ENCODE data around the gene TAF11L10.
"Not testable (repeated sequence)": the region's sequence is repeated elsewhere in the genome, so short reads cannot be mapped to it uniquely, and the experiment has no call there.

Gene TAF11L10

GRCh38 chr5:17597728-17598127, at the start of gene TAF11L10:
TAF11L10 (minus strand) TSS chr5:17597828.
- H3K27me3 ChIP-seq (ENCODE audit: control insufficient read depth in 1 of 2, insufficient read depth in 2 of 2, low read length in 2 of 2); H3K36me3 ChIP-seq (ENCODE audit: insufficient read depth, low read length); H3K4me1 ChIP-seq (ENCODE audit: insufficient read depth, low read length); H3K9ac ChIP-seq (ENCODE audit: low read length); H3K9me3 ChIP-seq (ENCODE audit: low read length); H3K4me3 ChIP-seq (ENCODE audit: low read depth in 1 of 2, low read length in 2 of 2); H3K27ac ChIP-seq (ENCODE audit: low read depth, low read length): not testable (repeated sequence)

- Histone ChIP-seq H3K4me1 (ENCODE audit: insufficient read depth, low read length) (no peaks in the 10 kb centered on the region), H3K9ac (ENCODE audit: low read length) (no peak within 1 kb of the TSS), H3K27me3 (ENCODE audit: control insufficient read depth in 1 of 2, insufficient read depth in 2 of 2, low read length in 2 of 2) (no peaks in the 10 kb centered on the region), H3K9me3 (ENCODE audit: low read length) (no peaks in the 10 kb centered on the region), H3K4me3 (ENCODE audit: low read depth in 1 of 2, low read length in 2 of 2) (no peak within 1 kb of the TSS), H3K36me3 (ENCODE audit: insufficient read depth, low read length) (no peaks in the 10 kb centered on the region), H3K27ac (ENCODE audit: low read depth, low read length) (no peak within 1 kb of the TSS)
Measured at GRCh38 chr5:17634160-17634559, 36.5 kb upstream of the TAF11L10 start, which contains the start of gene TAF11L14. TAF11L14 (plus strand) TSS chr5:17634460.

DNA sequence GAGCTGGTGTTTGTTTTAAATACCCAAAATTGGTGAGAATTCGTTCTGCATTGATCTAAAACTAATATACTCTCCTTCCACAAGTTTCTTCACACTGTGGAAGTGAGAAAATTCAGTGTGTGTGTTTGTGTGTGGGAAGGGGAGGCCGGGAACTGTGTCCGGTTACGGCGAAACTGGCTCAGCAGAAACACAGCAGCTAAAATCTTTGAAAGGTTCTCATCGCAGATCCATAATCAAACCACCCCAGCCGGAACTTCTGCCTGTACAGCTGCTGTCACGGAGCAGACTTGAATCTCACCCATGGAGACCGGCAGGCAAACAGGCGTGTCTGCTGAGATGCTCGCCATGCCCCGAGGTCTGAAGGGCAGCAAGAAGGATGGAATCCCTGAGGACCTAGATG, 34.2 kb upstream of the TAF11L10 start, which contains the start of gene TAF11L13:
Gene TAF11L13, plus strand, starts transcription at position 301 of the 400 bp plus-strand sequence.
- H3K4me1 ChIP-seq (ENCODE audit: insufficient read depth, low read length); H3K27ac ChIP-seq (ENCODE audit: low read depth, low read length); H3K4me3 ChIP-seq (ENCODE audit: low read depth in 1 of 2, low read length in 2 of 2): not testable (repeated sequence)

DNA sequence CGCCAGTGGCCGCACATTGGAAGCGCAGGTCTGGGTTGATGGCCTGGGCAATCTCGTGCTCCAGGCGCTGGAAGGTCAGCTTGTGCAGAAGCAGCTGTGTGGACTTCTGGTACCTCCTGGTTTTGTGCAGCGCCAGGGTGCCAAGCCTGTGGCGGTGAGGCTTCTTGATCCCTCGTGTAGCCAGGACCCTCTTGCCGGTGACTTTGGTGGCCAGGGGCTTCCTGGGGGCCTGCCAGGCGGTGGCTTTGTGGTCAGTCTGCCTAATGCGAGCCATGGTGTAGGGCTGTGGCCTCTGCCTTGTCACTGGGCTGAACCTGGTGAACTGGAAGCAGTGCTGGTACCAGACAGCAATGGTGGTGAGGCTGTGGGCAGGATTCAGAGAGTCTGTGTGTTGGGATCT, 28.1 kb upstream of the TAF11L10 start:
- Histone ChIP-seq H3K27ac (ENCODE audit: low read depth, low read length) (no peak overlapping the region), H3K36me3 (ENCODE audit: insufficient read depth, low read length) (no peaks in the 10 kb centered on the region), H3K4me3 (ENCODE audit: low read depth in 1 of 2, low read length in 2 of 2) (no peak overlapping the region), H3K9me3 (ENCODE audit: low read length) (no peaks in the 10 kb centered on the region), H3K9ac (ENCODE audit: low read length) (no peak overlapping the region), H3K27me3 (ENCODE audit: control insufficient read depth in 1 of 2, insufficient read depth in 2 of 2, low read length in 2 of 2) (no peaks in the 10 kb centered on the region), H3K4me1 (ENCODE audit: insufficient read depth, low read length) (no peaks in the 10 kb centered on the region)

More for the DNA sequence above, 34.2 kb upstream of the TAF11L10 start, which contains the start of gene TAF11L13:
- H3K9me3 ChIP-seq (ENCODE audit: low read length); H3K36me3 ChIP-seq (ENCODE audit: insufficient read depth, low read length); H3K27me3 ChIP-seq (ENCODE audit: control insufficient read depth in 1 of 2, insufficient read depth in 2 of 2, low read length in 2 of 2); H3K9ac ChIP-seq (ENCODE audit: low read length): not testable (repeated sequence)

- Histone ChIP-seq H3K9ac (ENCODE audit: low read length) (no peak overlapping the region), H3K4me3 (ENCODE audit: low read depth in 1 of 2, low read length in 2 of 2) (no peak overlapping the region), H3K27ac (ENCODE audit: low read depth, low read length) (no peak overlapping the region), H3K36me3 (ENCODE audit: insufficient read depth, low read length) (no peaks in the 10 kb centered on the region), H3K27me3 (ENCODE audit: control insufficient read depth in 1 of 2, insufficient read depth in 2 of 2, low read length in 2 of 2) (no peaks in the 10 kb centered on the region), H3K9me3 (ENCODE audit: low read length) (no peaks in the 10 kb centered on the region), H3K4me1 (ENCODE audit: insufficient read depth, low read length) (no peaks in the 10 kb centered on the region)
Measured at GRCh38 chr5:17620627-17621026, 23.0 kb upstream of the TAF11L10 start.

DNA sequence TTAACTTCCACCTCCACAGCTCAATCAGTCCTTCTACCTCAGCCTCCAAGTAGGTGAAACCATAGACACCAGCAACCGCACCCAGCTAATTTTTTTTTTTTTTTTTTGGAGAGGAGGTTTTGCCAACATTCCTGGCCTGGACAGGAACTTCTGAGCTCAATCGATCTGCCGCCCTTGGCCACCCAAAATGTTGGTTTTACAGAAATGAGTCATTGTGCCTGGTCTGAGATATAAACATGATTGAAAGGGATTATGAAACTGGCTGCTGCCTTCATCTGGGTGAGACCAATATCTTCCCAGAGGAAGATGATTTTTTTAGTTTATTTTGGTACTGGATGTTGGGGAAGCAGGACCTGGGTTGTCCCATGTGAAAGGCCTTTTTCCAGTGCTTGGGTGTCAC, 21.7 kb upstream of the TAF11L10 start:
- Histone ChIP-seq H3K4me1 (ENCODE audit: insufficient read depth, low read length) (no peaks in the 10 kb centered on the region), H3K27me3 (ENCODE audit: control insufficient read depth in 1 of 2, insufficient read depth in 2 of 2, low read length in 2 of 2) (no peaks in the 10 kb centered on the region), H3K27ac (ENCODE audit: low read depth, low read length) (no peak overlapping the region), H3K36me3 (ENCODE audit: insufficient read depth, low read length) (no peaks in the 10 kb centered on the region), H3K4me3 (ENCODE audit: low read depth in 1 of 2, low read length in 2 of 2) (no peak overlapping the region), H3K9me3 (ENCODE audit: low read length) (no peaks in the 10 kb centered on the region), H3K9ac (ENCODE audit: low read length) (no peak overlapping the region)

DNA sequence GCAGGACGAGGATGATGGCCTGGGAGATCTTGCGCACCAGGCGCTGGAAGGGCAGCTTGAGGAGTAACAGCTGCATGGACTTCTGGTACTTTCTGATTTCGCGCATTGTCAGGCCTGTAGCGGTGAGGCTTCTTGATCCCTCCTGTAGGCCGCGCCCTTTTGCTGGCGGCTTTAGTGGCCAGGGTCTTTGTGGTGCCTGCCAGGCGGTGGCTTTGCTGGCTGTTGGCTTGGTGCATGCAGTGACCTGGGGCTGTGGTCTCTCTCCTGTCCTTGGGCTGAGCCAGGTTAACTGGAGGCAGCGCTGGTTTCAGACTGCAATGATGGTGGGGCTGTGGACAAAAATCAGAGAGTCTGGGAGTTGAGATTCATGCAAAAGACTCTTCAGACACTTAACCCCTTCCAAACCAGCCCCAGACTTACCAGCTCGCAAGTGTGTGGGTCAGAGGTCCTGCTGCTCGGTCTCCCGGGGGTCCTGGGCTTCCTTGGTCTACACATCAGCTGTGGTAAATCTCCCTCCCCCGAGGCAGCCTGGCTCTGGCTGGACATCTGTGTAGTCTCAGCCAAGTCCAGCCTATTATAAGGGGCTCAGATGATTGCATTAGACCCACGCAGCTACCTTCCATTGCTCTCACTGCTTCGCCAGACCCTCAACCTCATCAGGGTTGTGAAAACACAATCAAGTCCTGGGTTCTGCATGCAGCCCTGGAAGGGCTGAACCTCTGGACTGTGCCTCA, 17.4 kb upstream of the TAF11L10 start:
- H3K9me3 ChIP-seq (ENCODE audit: low read length) = no peaks in the 10 kb centered on the region
- H3K27ac ChIP-seq (ENCODE audit: low read depth, low read length) = no peak overlapping the region
- H3K4me1 ChIP-seq (ENCODE audit: insufficient read depth, low read length) = no peaks in the 10 kb centered on the region
- no peak overlapping the region for H3K4me3 ChIP-seq (ENCODE audit: low read depth in 1 of 2, low read length in 2 of 2)
- no peaks in the 10 kb centered on the region for H3K36me3 ChIP-seq (ENCODE audit: insufficient read depth, low read length)
- no peak overlapping the region for H3K9ac ChIP-seq (ENCODE audit: low read length)
- H3K27me3 ChIP-seq (ENCODE audit: control insufficient read depth in 1 of 2, insufficient read depth in 2 of 2, low read length in 2 of 2) = no peaks in the 10 kb centered on the region

GRCh38 chr5:17610092-17610491, 12.5 kb upstream of the TAF11L10 start, which contains the start of gene TAF11L12:
TAF11L12 (plus strand) TSS chr5:17610392.
- not testable (repeated sequence) for H3K36me3 ChIP-seq (ENCODE audit: insufficient read depth, low read length); H3K4me3 ChIP-seq (ENCODE audit: low read depth in 1 of 2, low read length in 2 of 2); H3K9ac ChIP-seq (ENCODE audit: low read length); H3K27ac ChIP-seq (ENCODE audit: low read depth, low read length); H3K4me1 ChIP-seq (ENCODE audit: insufficient read depth, low read length); H3K27me3 ChIP-seq (ENCODE audit: control insufficient read depth in 1 of 2, insufficient read depth in 2 of 2, low read length in 2 of 2); H3K9me3 ChIP-seq (ENCODE audit: low read length)

DNA sequence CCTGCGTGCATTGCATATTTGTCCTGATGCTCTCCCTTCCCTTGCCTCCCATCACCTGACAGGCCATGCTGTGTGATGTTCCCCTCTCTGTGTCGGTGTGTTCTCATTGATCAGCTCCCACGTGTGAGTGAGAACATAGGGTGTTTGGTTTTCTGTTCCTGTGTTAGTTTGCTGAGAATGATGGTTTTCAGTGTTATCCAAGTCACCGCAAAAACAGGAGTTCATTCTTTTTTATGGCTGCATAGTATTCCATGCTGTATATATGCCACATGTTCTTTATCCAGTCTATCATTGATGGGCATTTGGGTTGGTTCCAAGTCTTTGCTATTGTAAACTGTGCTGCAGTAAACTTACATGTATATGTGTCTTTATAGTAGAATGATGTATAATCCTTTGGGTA, 9.8 kb upstream of the TAF11L10 start:
- not testable (repeated sequence) for H3K4me1 ChIP-seq (ENCODE audit: insufficient read depth, low read length); H3K9ac ChIP-seq (ENCODE audit: low read length)

DNA sequence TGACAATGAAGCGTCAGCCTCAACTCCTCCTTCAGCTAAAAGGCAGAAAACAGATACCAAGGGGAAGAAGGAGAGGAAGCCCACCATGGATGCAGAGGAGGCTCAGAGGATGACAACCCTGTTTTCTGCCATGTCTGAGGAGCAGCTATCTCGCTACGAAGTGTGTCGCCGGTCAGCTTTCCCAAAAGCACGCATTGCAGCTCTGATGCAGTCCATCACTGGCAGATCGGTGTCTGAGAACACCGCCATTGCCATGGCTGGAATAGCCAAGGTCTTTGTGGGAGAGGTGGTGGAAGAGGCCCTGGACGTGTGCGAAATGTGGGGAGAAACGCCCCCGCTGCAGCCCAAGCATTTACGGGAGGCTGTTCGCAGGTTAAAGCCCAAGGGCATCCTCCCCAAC, 7.3 kb upstream of the TAF11L10 start:
- H3K4me3 ChIP-seq (ENCODE audit: low read depth in 1 of 2, low read length in 2 of 2) = no peak overlapping the region
- no peaks in the 10 kb centered on the region for H3K36me3 ChIP-seq (ENCODE audit: insufficient read depth, low read length)
- no peaks in the 10 kb centered on the region for H3K27me3 ChIP-seq (ENCODE audit: control insufficient read depth in 1 of 2, insufficient read depth in 2 of 2, low read length in 2 of 2)
- no peak overlapping the region for H3K27ac ChIP-seq (ENCODE audit: low read depth, low read length)
- no peak overlapping the region for H3K9ac ChIP-seq (ENCODE audit: low read length)
- no peaks in the 10 kb centered on the region for H3K4me1 ChIP-seq (ENCODE audit: insufficient read depth, low read length)
- H3K9me3 ChIP-seq (ENCODE audit: low read length) = no peaks in the 10 kb centered on the region

More for the DNA sequence above, 9.8 kb upstream of the TAF11L10 start:
- H3K27me3 ChIP-seq (ENCODE audit: control insufficient read depth in 1 of 2, insufficient read depth in 2 of 2, low read length in 2 of 2); H3K4me3 ChIP-seq (ENCODE audit: low read depth in 1 of 2, low read length in 2 of 2); H3K9me3 ChIP-seq (ENCODE audit: low read length); H3K27ac ChIP-seq (ENCODE audit: low read depth, low read length); H3K36me3 ChIP-seq (ENCODE audit: insufficient read depth, low read length): not testable (repeated sequence)

DNA sequence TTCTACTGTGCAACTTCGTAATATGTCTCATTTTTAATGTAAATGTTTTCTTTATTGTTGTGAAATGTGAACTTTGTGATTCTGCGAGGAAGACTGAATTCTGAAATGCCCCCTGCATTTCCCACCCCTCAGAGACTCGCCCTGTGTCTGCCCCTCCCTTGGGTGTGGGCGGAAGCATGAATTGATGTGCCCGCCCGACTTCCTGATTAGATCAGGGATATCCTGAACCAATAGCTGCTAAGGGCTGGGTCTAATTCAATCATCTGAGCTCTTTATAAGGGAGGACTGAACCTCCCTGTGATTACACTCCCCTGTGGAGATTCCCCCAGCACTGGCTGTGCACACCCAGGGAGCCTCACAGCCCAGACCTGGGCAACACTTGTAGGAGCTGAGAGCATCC, 6.3 kb upstream of the TAF11L10 start, which contains the start of gene TAF11L11:
Gene TAF11L11, plus strand, starts transcription at position 304 of the 400 bp plus-strand sequence.
- not testable (repeated sequence) for H3K9me3 ChIP-seq (ENCODE audit: low read length); H3K4me1 ChIP-seq (ENCODE audit: insufficient read depth, low read length); H3K9ac ChIP-seq (ENCODE audit: low read length); H3K36me3 ChIP-seq (ENCODE audit: insufficient read depth, low read length); H3K27ac ChIP-seq (ENCODE audit: low read depth, low read length); H3K27me3 ChIP-seq (ENCODE audit: control insufficient read depth in 1 of 2, insufficient read depth in 2 of 2, low read length in 2 of 2); H3K4me3 ChIP-seq (ENCODE audit: low read depth in 1 of 2, low read length in 2 of 2)

DNA sequence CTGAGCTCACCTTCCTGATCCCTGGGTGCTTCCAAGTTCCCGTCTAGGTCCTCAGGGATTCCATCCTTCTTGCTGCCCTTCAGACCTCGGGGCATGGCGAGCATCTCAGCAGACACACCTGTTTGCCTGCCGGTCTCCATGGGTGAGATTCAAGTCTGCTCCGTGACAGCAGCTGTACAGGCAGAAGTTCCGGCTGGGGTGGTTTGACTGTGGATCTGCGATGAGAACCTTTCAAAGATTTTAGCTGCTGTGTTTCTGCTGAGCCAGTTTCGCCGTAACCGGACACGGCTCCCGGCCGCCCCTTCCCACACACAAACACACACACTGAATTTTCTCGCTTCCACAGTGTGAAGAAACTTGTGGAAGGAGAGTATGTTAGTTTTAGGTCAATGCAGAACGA, 3.4 kb downstream of the TAF11L10 start, which contains the start of gene TAF11L9:
Gene TAF11L9, minus strand, starts transcription at position 140 of the 400 bp plus-strand sequence.
- not testable (repeated sequence) for H3K27me3 ChIP-seq (ENCODE audit: control insufficient read depth in 1 of 2, insufficient read depth in 2 of 2, low read length in 2 of 2); H3K9ac ChIP-seq (ENCODE audit: low read length); H3K4me1 ChIP-seq (ENCODE audit: insufficient read depth, low read length); H3K27ac ChIP-seq (ENCODE audit: low read depth, low read length); H3K4me3 ChIP-seq (ENCODE audit: low read depth in 1 of 2, low read length in 2 of 2); H3K9me3 ChIP-seq (ENCODE audit: low read length); H3K36me3 ChIP-seq (ENCODE audit: insufficient read depth, low read length)
